GM10248 (cell line): ENCODE data around the gene KAZALD1.

ENCODE experiments used
- CTCF ChIA-PET: fragments of 300-600 bp; sonication (Branson Sonifier 250); formaldehyde crosslinking; extraction: SDS; loops from one replicate; lab custom pipeline; 2021; ENCODE audit warnings: antibody characterized with exemption; lab: Yijun Ruan, JAX
- POLR2A ChIA-PET: fragments of 350-650 bp; sonication (Branson Sonifier 250); formaldehyde crosslinking; extraction: SDS; loops from one replicate; lab custom pipeline; 2020; ENCODE audit warnings: antibody characterized with exemption; lab: Yijun Ruan, JAX
- DNase-seq: peaks from one replicate; pipeline ENCODE4 v3.0.0; 2012; ENCODE audit errors: extremely low spot score
- CTCF ChIP-seq: IDR thresholded peaks from 2 replicates; pipeline ENCODE4 v1.5.1; 2012; ENCODE audit warnings: mild to moderate bottlenecking, low read depth; ENCODE audit errors: extremely low read depth, missing control alignments, control extremely low read depth

The KAZALD1 gene

GRCh38 chr10:101087965-101088364 lies 26.2 kb downstream of the KAZALD1 start:
- CTCF ChIA-PET = interaction anchor here (1.3 to 7.9 kb wide), 5 partner anchors 9 to 55 kb away, joined by 6 to 70 read pairs (median 13); no protein-coding TSS in a partner anchor
- no peak for DNase-seq
- POLR2A ChIA-PET = no interaction called here
- TF ChIP-seq CTCF = no peak

GRCh38 chr10:101089520-101090299 lies 27.9 kb downstream of the KAZALD1 start:
- CTCF ChIA-PET = interaction anchor here (2.2 to 6.6 kb wide), 3 partner anchors 22 to 53 kb away, joined by 7 to 30 read pairs (median 13); no protein-coding TSS in a partner anchor
- TF ChIP-seq CTCF = no peak
- POLR2A ChIA-PET = no interaction called here
- no peak for DNase-seq

- ChIA-PET CTCF (interaction anchor here (3.2 to 15.5 kb wide), 3 partner anchors 21 to 50 kb away, joined by 9 to 385 read pairs (median 10); no protein-coding TSS in a partner anchor), POLR2A (no interaction called here)
- no peak for TF ChIP-seq CTCF
- DNase-seq = no peak
Measured at GRCh38 chr10:101090597-101090996, 28.8 kb downstream of the KAZALD1 start.

- ChIA-PET CTCF (interaction anchor here (0.9 to 15.5 kb wide), 10 partner anchors 13 to 95 kb away, joined by 3 to 385 read pairs (median 4); no protein-coding TSS in a partner anchor), POLR2A (no interaction called here)
- TF ChIP-seq CTCF = no peak
- DNase-seq = no peak
Measured at GRCh38 chr10:101091546-101092290, 29.9 kb downstream of the KAZALD1 start.

- DNase-seq = no peak
- CTCF ChIA-PET = interaction anchor here (0.8 to 15.5 kb wide), 9 partner anchors 12 to 121 kb away, joined by 3 to 385 read pairs (median 4); no protein-coding TSS in a partner anchor
- POLR2A ChIA-PET = no interaction called here
- TF ChIP-seq CTCF = no peak
Measured at GRCh38 chr10:101092881-101093354, 31.1 kb downstream of the KAZALD1 start.
